ENCODE measurements around the gene SLFN12L.
A peak's percentile ranks its signal among the peaks of the same experiment; 100 is the strongest.

SLFN12L gene

DNA sequence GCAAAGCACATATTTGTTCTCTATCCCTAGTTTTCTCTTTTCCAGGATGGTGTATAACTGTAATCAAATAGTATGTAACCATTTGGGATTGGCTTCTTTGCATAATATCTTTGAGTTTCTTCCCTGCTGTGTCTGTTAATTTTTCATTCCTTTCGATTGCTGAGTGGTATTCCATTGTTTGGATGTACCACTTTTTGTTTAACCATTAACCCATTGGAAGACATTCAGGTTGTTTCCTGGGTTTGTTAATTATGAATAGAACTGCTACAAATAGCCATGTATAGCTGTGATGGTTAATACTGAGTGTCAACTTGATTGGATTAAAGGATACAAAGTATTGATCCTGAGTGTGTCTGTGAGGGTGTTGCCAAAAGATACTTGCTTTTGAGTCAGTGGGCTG lies 84.3 kb downstream of the SLFN12L start:
- TF ChIP-seq, protein P1, sequence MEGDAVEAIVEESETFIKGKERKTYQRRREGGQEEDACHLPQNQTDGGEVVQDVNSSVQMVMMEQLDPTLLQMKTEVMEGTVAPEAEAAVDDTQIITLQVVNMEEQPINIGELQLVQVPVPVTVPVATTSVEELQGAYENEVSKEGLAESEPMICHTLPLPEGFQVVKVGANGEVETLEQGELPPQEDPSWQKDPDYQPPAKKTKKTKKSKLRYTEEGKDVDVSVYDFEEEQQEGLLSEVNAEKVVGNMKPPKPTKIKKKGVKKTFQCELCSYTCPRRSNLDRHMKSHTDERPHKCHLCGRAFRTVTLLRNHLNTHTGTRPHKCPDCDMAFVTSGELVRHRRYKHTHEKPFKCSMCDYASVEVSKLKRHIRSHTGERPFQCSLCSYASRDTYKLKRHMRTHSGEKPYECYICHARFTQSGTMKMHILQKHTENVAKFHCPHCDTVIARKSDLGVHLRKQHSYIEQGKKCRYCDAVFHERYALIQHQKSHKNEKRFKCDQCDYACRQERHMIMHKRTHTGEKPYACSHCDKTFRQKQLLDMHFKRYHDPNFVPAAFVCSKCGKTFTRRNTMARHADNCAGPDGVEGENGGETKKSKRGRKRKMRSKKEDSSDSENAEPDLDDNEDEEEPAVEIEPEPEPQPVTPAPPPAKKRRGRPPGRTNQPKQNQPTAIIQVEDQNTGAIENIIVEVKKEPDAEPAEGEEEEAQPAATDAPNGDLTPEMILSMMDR (conservative IDR thresholded peaks at IDR 0.05; ENCODE audit: low read depth, low read length), result no peak
- no peak for DNase-seq (ENCODE audit: low read depth)
- H3K4me3 ChIP-seq (ENCODE audit: low read depth, low read length), result no peak overlapping the region

DNA sequence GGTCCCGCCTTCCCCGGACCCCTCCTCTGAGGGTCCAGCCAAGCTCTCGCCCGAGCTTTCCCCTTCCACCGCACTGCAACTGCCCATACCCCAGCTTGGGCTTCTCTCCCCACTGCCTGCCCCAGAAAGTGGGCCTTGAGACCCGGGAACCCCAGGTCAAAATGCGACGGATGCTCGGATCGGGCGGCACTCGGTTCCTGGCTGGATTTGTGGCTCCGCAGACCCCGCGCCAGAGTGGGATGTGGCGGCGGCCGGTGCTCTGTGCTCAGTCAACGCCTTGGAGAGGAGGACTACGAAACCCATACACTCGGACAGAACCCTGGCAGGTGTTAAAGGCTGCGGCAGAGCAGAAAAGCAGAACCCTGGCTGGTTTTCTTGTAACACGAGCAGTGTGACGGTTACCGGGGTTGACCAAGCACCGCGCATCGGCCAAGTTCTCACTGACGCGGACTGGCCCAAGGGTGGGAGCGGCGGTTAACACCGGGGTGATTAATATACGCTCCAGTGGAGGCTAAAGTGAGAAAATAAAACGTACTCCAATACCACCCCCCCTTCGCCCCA lies 88.0 kb downstream of the SLFN12L start:
- DNase-seq (ENCODE audit: low read depth), result peak; percentile 23
- TF ChIP-seq, protein P1 (conservative IDR thresholded peaks at IDR 0.05; ENCODE audit: low read depth, low read length), result no peak

DNA sequence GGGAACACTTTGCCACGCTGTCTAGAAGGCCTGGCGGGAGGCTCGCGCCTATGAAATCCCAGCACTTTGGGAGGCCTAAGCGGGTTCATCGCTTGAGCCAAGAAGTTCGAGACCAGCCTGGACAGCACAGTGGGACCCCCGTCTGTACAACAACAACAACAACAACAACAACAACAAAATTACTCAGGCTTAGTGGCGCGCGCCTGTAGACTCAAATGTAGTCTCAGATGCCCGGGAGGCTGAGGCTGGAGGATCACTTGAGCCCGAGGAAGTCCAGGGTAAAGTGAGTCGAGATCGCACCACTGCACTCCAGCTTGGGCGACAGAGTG lies 88.6 kb downstream of the SLFN12L start:
- peak overlapping the region; percentile 57 for H3K4me3 ChIP-seq (ENCODE audit: low read depth, low read length)
- DNase-seq (ENCODE audit: low read depth), result no peak
- TF ChIP-seq, protein P1 (conservative IDR thresholded peaks at IDR 0.05; ENCODE audit: low read depth, low read length), result no peak

More for the DNA sequence above, 88.0 kb downstream of the SLFN12L start:
- peak overlapping the region; percentile 34 for H3K4me3 ChIP-seq (ENCODE audit: low read depth, low read length)

DNA sequence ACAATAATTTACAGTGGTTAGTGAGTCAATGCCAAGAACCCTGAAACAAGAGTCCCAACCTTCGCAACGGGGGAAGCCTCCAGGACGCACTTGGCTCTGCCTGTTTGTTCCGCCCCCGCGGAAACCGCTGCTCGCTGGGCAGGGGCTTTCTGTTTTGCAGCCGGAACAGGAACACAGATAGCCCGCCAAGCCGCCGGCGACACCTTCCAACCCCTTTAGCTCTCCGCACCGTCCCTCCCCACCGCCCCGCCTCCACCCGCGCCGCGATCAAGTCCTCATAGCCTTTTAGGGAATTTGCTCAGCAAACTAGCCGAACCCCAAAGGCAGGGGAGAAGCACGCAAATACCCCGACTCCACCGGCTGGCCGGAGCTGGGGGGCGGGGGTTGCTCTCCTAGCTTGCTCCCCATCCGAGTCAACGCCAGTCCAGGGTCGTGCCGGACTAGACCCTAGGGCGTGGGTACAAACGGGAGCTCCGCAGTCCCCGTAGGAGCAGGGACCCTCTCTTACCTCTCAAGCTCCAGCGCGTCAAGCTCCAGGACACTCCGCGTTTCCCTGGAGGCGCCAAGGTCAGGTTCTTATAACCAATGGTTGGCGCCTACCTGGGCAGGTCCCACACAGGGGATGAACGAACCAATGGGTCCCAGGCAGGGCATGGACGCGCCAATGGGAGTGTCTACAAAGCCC lies 89.1 kb downstream of the SLFN12L start, which contains the start of gene SLFN13:
SLFN13 (minus strand) TSS at position 553 of the 685 bp plus-strand sequence. CDS start 3,086 bp downstream, outside the sequence.
- TF ChIP-seq, protein P1 (conservative IDR thresholded peaks at IDR 0.05; ENCODE audit: low read depth, low read length), result no peak
- peak; percentile 60 for DNase-seq (ENCODE audit: low read depth)
- H3K4me3 ChIP-seq (ENCODE audit: low read depth, low read length), result peak within 1 kb of the TSS; percentile 57

DNA sequence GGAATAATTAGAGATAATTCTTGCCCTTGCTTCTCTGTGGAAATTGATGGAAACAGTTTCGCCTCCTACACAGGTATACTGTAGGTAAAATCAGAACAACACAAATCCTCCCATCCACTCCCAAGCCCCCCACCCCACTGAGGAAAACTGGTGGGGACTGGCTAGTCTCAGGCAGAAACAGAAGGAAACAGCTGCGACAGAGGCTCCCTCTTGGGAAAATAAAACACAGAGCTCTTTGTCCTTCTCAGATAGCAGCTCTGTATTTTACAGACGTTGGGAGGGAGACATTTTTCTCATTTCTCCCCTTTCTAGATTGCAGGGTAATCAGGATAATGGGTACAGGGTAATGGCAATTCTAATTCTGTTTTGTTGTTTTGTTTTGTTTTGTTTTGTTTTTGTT lies 90.0 kb downstream of the SLFN12L start:
- TF ChIP-seq, protein P1 (conservative IDR thresholded peaks at IDR 0.05; ENCODE audit: low read depth, low read length), result no peak
- DNase-seq (ENCODE audit: low read depth), result no peak
- no peak overlapping the region for H3K4me3 ChIP-seq (ENCODE audit: low read depth, low read length)

DNA sequence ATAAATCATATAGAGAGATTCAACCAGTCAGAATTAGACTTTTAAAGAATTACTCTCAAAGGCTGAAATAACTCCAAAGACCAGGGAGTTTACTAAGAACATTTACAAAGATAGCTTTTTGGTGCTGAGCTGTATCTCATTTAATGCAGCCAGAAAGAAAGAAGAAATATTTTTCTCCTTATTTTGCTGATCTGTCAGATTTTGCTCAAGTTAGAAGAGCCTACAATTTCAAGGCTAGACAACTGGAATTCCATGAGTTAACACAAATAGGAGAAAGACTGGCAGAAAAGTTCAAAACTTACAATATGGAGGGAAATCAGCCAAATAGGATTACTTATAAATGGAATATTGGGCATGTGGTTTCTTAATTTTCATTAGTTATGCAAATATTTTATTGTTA lies 99.0 kb downstream of the SLFN12L start:
- no peak for DNase-seq (ENCODE audit: low read depth)
- H3K4me3 ChIP-seq (ENCODE audit: low read depth, low read length), result no peak overlapping the region
- TF ChIP-seq, protein P1 (conservative IDR thresholded peaks at IDR 0.05; ENCODE audit: low read depth, low read length), result no peak
